Measurements from ENCODE around the gene TPCN1. TPM values are rescaled to one million over a fixed set of nuclear protein-coding genes. Genes with fewer than 3 reads are reported as not detected.
A peak's percentile ranks its signal among the peaks of the same experiment; 100 is the strongest.

Gene TPCN1
- total RNA-seq, 2 donors from 2014 or later, result 29.4 to 67.7 TPM

DNA sequence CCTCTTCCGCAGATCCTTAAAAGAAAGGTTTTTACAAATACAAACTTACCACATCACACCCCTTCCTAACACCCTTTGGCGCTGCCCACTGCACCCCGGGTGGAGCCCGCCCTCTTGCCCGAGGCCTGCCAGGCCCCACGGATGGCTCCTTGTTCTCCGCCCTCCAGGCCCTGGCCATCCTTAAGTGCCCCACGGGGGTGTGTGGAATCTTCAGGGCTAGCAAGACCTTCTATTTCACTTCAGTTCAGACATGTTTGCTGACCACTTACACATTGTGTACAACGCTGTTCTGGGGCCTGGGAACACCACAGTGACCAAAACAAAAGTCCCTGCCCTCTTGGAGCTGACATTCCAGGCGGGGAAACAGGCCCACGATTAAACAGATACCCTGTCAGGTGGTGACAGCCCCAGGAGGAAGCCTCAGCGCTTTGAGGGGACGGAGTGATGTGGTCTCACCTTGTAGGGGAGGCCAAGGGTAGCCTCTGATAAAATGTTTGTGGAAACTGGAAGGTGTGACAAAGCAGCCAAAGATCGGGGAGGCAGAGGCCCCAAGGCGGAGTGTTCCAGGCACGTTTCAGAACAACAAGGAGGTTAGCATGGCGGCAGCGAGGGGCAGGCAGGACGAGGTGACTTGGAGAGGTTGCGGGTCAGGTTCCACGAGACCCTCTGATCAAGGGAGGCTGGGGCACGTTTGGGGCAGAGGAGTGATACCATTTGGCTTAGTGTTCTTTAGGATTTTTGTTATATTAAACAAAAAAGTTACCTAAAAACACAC lies 27.0 kb downstream of the TPCN1 start:
- H3K4me3 Mint-ChIP-seq, result no peak overlapping the region
- no peak for ATAC-seq (replicated peaks)
- H3K27ac Mint-ChIP-seq, result peak overlapping the region; percentile 15
- no peaks in the 10 kb centered on the region for H3K4me1 Mint-ChIP-seq
- peaks cover 40% of the 10 kb centered on the region for H3K36me3 Mint-ChIP-seq (ENCODE audit: low read depth)
- H3K27me3 Mint-ChIP-seq, result no peaks in the 10 kb centered on the region
- no peaks in the 10 kb centered on the region for H3K9me3 Mint-ChIP-seq

DNA sequence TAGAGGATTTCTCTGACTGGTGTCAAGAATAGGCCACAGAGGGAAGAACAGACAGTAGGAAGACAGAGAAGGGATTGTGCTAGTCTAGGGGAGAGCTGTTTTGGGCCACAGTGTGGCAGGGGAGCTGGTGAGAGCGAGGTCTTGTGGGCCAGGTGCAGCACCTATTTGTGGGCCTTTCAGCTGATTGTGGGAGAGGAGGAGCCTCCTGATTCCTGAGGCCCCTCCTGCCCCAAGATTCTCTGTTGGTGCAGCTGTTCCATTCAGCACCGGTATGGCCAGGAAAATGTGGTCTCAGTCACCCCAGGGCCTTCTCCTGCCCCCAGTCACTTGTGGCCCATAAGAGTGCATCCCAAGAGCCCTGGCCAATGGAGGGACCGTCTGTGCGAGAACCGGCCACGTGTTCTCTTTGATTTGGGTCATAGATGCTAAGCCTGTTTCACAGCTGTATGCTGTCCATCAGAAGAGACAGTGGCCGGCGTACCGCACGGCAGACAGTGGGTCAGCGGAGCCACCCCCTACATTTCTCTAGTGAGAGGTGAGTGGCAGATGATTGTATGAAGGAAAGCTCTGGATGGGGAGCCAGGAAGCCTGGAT lies 27.7 kb downstream of the TPCN1 start:
- Mint-ChIP-seq H3K9me3 (no peaks in the 10 kb centered on the region), H3K27me3 (no peaks in the 10 kb centered on the region), H3K4me3 (no peak overlapping the region), H3K4me1 (no peaks in the 10 kb centered on the region), H3K36me3 (ENCODE audit: low read depth) (peaks cover 44% of the 10 kb centered on the region), H3K27ac (peak overlapping the region; percentile 15)
- no peak for ATAC-seq (replicated peaks)

DNA sequence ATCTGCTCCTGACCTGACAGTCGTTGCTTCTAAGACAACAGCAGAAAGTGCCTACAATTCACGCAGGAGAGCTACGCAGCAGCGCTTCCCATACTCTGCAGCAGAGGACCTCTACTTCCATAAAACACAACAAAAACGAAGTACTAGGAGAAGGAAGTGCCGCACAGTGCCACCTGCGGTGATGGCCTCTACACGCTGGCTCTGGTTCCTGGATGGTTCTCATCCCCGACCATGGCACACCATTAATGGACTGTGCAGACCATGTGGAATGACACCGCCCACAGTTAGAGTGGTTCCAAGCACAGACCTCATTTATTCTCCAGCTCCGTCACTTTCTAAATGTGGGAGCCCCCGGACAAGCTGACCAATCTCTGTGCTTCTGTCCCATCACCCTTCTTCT lies 28.3 kb downstream of the TPCN1 start:
- peaks cover 44% of the 10 kb centered on the region for H3K36me3 Mint-ChIP-seq (ENCODE audit: low read depth)
- no peaks in the 10 kb centered on the region for H3K4me1 Mint-ChIP-seq
- no peak for ATAC-seq (replicated peaks)
- no peak overlapping the region for H3K4me3 Mint-ChIP-seq
- H3K27me3 Mint-ChIP-seq, result no peaks in the 10 kb centered on the region
- H3K9me3 Mint-ChIP-seq, result no peaks in the 10 kb centered on the region
- no peak overlapping the region for H3K27ac Mint-ChIP-seq

DNA sequence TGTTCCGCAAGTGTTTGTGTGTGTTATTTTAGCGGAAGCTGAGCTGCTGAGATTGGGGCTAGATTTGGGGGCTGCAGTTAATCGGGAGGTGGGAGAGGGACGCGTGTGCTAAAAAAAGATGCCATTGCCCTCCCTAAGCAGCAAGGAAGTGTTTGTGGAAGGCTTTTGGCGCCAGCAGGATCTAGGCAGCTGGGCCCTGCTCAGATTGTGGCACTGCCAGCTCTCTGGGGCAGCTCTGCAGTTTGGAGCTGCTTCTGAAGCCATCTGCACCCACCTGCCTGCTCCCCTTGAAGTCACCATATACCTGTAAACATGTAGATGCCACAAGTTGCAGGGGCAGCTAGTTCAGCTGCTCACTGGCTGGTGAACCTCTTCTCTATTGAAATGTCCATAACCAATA lies 28.8 kb downstream of the TPCN1 start:
- H3K4me1 Mint-ChIP-seq, result no peaks in the 10 kb centered on the region
- no peak for ATAC-seq (replicated peaks)

DNA sequence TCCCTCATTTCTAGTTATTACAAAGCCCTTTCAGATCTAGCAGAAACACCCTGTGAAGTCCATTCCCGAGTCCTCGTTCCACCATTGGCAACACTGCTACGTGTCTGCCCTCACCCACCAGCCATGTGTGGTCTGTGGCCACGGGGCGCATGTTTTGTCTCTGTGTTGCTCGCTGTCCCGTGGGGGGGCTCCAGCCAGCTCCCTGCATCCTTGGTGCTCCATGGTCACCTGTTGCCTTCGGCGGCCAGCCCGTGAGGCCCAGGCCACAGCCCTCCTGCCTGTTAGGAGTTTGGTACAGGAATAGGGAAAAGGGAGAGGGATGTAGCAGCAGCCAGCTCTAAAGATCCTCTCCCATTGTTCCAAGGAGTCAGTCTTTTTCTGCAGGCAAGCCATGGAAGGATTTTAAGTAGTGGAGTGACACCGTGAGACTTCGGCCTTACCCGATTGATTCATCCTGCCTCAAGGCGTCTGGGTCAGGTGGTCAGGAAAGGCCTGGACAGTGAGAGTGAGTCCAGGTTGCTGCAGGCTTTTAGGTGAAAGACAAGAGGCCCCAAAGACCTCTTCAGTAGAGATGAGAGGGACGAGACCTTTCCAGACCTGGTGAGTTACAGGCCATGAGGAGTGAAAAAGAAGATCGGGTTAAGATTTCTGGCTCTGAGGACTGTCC lies 30.3 kb downstream of the TPCN1 start:
- peaks cover 34% of the 10 kb centered on the region for H3K36me3 Mint-ChIP-seq (ENCODE audit: low read depth)
- no peak for ATAC-seq (replicated peaks)
- H3K27ac Mint-ChIP-seq, result no peak overlapping the region
- H3K4me1 Mint-ChIP-seq, result no peaks in the 10 kb centered on the region
- no peak overlapping the region for H3K4me3 Mint-ChIP-seq
- no peaks in the 10 kb centered on the region for H3K9me3 Mint-ChIP-seq
- no peaks in the 10 kb centered on the region for H3K27me3 Mint-ChIP-seq

More for the DNA sequence above, 28.8 kb downstream of the TPCN1 start:
- Mint-ChIP-seq H3K27ac (no peak overlapping the region), H3K9me3 (no peaks in the 10 kb centered on the region), H3K27me3 (no peaks in the 10 kb centered on the region), H3K4me3 (no peak overlapping the region), H3K36me3 (ENCODE audit: low read depth) (peaks cover 44% of the 10 kb centered on the region)

DNA sequence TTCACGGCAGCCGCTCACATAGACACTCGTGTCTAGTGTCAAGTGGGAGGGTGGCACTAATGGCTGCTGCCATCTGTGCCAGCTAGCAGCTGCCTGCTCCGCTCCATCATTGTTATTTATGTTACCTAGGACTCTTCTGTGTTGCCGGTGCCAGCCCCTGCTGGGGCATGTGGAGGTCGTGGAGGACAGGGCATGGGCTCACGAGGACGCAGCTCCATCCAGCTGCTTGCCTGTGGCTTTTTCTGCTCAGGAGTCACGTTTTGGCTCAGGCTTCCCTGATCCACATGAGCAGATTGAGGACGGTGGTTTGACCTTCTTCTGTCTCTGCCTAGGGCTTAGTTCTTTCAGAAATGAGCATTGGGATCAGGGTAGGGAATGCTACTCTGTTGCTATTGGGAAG lies 31.2 kb downstream of the TPCN1 start:
- H3K27ac Mint-ChIP-seq, result no peak overlapping the region
- no peaks in the 10 kb centered on the region for H3K9me3 Mint-ChIP-seq
- H3K4me3 Mint-ChIP-seq, result no peak overlapping the region
- no peaks in the 10 kb centered on the region for H3K4me1 Mint-ChIP-seq
- no peak for ATAC-seq (replicated peaks)
- H3K27me3 Mint-ChIP-seq, result no peaks in the 10 kb centered on the region
- H3K36me3 Mint-ChIP-seq (ENCODE audit: low read depth), result peaks cover 30% of the 10 kb centered on the region

DNA sequence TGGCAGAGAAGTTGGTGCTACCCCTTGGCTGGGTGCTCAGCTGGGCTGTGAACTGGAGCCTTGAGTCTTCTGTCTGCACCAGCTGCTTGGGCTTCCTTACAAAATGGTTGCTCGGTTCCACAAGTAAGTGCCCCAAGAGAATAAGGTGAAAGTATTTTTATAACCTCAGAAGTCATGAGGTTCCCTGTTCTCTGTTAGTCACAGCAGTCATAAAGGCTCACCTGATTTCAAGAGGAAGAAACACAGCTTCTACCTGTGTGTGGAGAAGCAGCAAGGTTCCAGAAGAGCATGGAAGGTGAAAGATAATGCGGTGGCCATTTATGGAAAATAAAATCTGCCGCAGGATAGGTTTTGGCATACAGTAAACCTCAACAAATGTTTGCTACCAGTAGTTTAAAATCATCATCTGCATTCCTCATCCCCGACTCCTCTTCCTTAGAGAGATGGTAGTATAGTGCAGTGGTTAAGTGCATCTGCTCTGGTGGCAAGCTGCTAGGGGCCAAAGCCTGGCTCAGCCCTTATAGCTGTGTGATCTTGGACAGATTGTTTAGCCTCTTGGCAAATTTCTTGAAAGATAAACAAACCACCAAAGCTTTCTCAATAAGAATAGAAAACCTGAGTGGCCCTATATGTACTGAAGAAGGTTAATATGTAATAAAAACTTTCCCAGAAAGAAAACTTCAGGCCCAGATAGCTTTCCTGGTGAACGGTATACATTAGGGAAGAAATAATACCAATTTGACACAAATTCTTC lies 32.4 kb downstream of the TPCN1 start:
- Mint-ChIP-seq H3K27ac (no peak overlapping the region), H3K36me3 (ENCODE audit: low read depth) (peaks cover 30% of the 10 kb centered on the region), H3K9me3 (no peaks in the 10 kb centered on the region), H3K4me1 (no peaks in the 10 kb centered on the region), H3K4me3 (no peak overlapping the region), H3K27me3 (no peaks in the 10 kb centered on the region)
- ATAC-seq (replicated peaks), result no peak

DNA sequence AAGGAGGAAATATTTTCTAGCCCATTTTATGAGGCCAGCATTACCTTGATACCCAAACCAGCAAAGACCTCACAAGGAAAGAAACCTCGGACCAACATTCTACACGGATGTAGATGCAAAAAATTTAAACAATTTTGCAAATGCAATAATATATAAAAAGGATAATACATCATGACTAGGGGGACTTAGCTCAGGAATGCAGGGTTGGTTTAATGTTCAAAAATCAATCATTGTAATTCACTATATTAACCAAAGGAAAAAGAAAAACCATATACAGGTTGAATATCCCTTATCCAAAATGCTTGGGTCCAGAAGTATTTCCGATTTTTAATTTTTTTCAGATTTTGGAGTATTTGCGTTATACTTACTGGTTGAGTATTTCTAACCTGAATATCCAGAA lies 33.0 kb downstream of the TPCN1 start:
- Mint-ChIP-seq H3K27me3 (no peaks in the 10 kb centered on the region), H3K27ac (no peak overlapping the region), H3K9me3 (no peaks in the 10 kb centered on the region), H3K4me3 (no peak overlapping the region), H3K4me1 (peaks cover 3% of the 10 kb centered on the region), H3K36me3 (ENCODE audit: low read depth) (peaks cover 30% of the 10 kb centered on the region)
- no peak for ATAC-seq (replicated peaks)

DNA sequence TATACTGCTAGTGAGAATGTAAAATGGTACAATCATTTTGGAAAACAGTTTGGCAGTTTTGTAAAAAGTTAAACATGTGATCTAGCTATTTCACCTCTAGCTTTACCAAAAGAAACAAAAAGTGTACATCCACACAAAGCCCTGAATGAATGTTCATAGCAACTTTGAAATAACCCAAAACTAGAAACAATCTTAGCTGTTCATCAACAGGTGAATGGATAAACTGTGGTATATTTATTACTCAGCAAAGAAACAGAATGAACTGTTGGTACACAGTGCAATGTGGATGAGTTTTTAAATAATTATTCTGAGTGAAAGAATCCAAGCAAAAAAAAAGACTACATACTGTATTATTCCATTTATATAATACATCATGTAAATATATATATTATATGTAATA lies 36.3 kb downstream of the TPCN1 start:
- H3K27me3 Mint-ChIP-seq, result no peaks in the 10 kb centered on the region
- H3K9me3 Mint-ChIP-seq, result no peaks in the 10 kb centered on the region
- H3K4me1 Mint-ChIP-seq, result peaks cover 23% of the 10 kb centered on the region
- peak; percentile 59 for ATAC-seq (replicated peaks)
- H3K4me3 Mint-ChIP-seq, result no peak overlapping the region
- H3K27ac Mint-ChIP-seq, result no peak overlapping the region
- H3K36me3 Mint-ChIP-seq (ENCODE audit: low read depth), result peaks cover 25% of the 10 kb centered on the region

DNA sequence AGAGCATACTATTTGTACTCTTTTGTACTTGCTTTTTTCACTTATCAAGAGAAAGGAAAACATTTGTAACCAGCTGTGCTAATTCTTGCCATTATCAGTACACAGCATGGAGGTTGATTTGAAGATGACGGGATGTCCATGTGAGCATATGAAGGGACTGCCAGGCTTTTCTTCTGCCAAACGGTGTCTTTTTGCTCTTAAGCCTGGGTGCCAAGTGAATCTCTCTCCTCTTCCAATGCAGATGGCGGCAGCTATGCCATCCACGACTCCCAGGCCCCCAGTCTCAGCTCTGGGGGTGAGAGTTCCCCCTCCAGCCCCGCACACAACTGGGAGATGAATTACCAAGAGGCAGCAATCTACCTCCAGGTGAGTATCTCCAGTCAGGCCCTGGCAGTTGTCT lies 38.9 kb downstream of the TPCN1 start:
- no peaks in the 10 kb centered on the region for H3K27me3 Mint-ChIP-seq
- H3K9me3 Mint-ChIP-seq, result no peaks in the 10 kb centered on the region
- peak overlapping the region; percentile 73 for H3K27ac Mint-ChIP-seq
- no peak for ATAC-seq (replicated peaks)
- H3K36me3 Mint-ChIP-seq (ENCODE audit: low read depth), result peaks cover 13% of the 10 kb centered on the region
- H3K4me1 Mint-ChIP-seq, result peaks cover 33% of the 10 kb centered on the region
- H3K4me3 Mint-ChIP-seq, result no peak overlapping the region

DNA sequence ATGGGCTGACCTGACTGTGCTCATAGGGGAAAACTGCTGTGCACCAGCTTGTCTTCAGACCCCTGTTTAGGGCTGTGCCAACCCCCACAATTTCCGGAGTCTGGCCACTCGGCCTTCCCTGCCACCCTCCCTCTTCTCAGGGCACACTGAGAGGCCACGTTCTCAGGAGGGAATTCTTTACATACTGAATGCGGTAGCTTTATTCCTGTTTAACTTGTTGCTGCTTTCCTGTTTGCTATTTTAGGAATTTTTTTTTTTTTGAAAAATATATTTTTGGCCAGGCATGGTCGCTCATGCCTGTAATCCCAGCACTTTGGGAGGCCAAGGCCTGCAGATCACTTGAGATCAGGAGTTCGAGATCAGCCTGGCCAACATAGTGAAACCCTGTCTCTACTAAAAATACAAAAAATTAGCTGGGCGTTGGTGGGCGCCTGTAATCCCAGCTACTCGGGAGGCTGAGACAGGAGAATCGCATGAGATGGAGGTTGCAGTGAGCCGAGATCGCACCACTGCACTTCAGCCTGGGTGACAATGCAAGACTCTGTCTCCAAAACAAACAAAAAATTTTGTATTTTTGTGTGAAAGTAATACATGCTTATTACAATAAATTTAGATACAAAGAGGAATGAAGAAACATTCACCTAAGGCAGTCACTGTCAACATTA lies 39.5 kb downstream of the TPCN1 start:
- Mint-ChIP-seq H3K36me3 (ENCODE audit: low read depth) (peaks cover 18% of the 10 kb centered on the region), H3K4me1 (peaks cover 33% of the 10 kb centered on the region), H3K27me3 (no peaks in the 10 kb centered on the region), H3K4me3 (no peak overlapping the region), H3K9me3 (no peaks in the 10 kb centered on the region), H3K27ac (peak overlapping the region; percentile 73)
- no peak for ATAC-seq (replicated peaks)

DNA sequence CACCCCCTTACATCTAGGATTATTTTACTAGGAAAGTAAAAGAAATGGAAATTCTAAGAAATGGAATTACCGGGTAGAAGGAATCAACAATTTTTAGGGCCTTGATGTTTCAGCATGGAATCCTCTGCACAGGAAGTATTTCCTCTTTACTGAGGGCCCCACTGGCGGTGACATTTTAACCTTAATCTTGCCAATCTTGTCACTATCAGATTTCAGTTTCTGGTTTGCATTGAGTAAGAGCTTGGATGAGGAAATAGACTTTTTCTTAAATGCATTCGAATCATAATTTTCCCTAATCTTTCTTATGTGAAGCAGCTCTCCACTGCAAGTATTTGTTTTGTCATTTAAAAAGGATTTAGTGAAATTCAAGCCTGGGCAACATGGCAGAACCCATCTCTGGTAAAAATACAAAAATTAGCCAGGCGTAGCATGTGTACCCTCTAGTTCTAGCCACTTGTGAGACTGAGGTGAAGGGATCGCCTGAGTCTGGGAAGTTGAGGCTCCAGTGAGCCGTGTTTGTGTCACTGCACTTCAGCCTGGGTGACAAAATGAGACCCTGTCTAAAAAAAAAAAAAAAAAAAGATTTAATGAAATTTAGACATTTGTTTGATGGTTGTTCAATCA lies 40.7 kb downstream of the TPCN1 start:
- Mint-ChIP-seq H3K27ac (peak overlapping the region; percentile 73), H3K36me3 (ENCODE audit: low read depth) (peaks cover 27% of the 10 kb centered on the region), H3K27me3 (no peaks in the 10 kb centered on the region), H3K9me3 (no peaks in the 10 kb centered on the region), H3K4me1 (peaks cover 33% of the 10 kb centered on the region), H3K4me3 (peak overlapping the region; percentile 52)
- peak; percentile 78 for ATAC-seq (replicated peaks)

DNA sequence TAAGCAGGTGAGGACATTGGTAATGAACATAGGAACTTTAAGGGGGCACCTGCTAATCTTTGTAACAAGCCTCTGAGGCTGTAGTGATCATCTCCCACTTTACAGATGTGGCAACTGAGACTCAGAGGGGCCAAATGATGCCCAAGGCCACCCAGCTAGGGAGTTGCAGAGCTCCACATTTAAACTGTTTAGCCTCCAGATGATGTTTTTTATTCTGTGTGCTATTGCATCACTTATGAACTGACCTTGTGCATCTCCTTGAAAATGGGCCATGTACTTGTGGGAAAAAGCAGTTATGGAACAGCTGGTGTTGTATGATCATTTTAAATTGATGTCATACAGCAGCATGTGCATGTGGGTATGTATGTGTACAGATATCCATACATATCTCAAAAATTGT lies 41.4 kb downstream of the TPCN1 start:
- Mint-ChIP-seq H3K27me3 (no peaks in the 10 kb centered on the region), H3K4me1 (peaks cover 33% of the 10 kb centered on the region), H3K27ac (no peak overlapping the region), H3K9me3 (no peaks in the 10 kb centered on the region), H3K4me3 (peak overlapping the region; percentile 52), H3K36me3 (ENCODE audit: low read depth) (peaks cover 35% of the 10 kb centered on the region)
- ATAC-seq (replicated peaks), result no peak
